HL-60 (cell line): Measurements from ENCODE around the gene HABP2.

Experiments used
- CTCF ChIP-seq: IDR thresholded peaks from one replicate; pipeline ENCODE4 v1.5.1; 2011; ENCODE audit warnings: low read length, control low read depth, inconsistent platforms; ENCODE audit not compliant: insufficient read depth
- GABPA ChIP-seq: IDR thresholded peaks from 2 replicates; pipeline ENCODE4 v1.6.1; 2012; ENCODE audit warnings: low read depth
- POLR2AphosphoS5 ChIP-seq: IDR thresholded peaks from 2 replicates; pipeline ENCODE4 v1.6.1; 2012; ENCODE audit warnings: low read depth
- REST ChIP-seq: IDR thresholded peaks from 2 replicates; pipeline ENCODE4 v1.6.1; 2012; ENCODE audit warnings: low read depth; ENCODE audit not compliant: insufficient replicate concordance

- TF ChIP-seq CTCF (no peak), POLR2AphosphoS5 (no peak), GABPA (no peak), REST (no peak)
These were observed 52.6 kb downstream of the HABP2 start for GRCh38 chr10:113605268-113605978.
